Astrocyte of the spinal cord (primary cell): ENCODE data around the gene E2F6.

ENCODE experiments used
- DNase-seq: peaks from one replicate; pipeline ENCODE4 v3.0.0; 2011; ENCODE audit warnings: low read depth, low spot score
- H3K4me3 ChIP-seq: 2 replicates; pipeline ENCODE4 v1.5.1; 2011; ENCODE audit warnings: low read depth, mild to moderate bottlenecking, low read length, moderate library complexity
- in situ Hi-C: cut with HindIII; loops from 2 replicates; pipeline ENCODE4 v1.10.0; 2017; ENCODE audit warnings: low sequenced_read_pairs
- TF ChIP-seq, protein P1 (sequence below): IDR thresholded peaks from 2 replicates; pipeline ENCODE4 v1.5.1; 2012; ENCODE audit warnings: low read depth, mild to moderate bottlenecking, low read length, inconsistent platforms

Gene E2F6

GRCh38 chr2:11493282-11493681 is 27.3 kb upstream of the E2F6 start:
- in situ Hi-C loops, result no loop called here
- TF ChIP-seq, protein P1, sequence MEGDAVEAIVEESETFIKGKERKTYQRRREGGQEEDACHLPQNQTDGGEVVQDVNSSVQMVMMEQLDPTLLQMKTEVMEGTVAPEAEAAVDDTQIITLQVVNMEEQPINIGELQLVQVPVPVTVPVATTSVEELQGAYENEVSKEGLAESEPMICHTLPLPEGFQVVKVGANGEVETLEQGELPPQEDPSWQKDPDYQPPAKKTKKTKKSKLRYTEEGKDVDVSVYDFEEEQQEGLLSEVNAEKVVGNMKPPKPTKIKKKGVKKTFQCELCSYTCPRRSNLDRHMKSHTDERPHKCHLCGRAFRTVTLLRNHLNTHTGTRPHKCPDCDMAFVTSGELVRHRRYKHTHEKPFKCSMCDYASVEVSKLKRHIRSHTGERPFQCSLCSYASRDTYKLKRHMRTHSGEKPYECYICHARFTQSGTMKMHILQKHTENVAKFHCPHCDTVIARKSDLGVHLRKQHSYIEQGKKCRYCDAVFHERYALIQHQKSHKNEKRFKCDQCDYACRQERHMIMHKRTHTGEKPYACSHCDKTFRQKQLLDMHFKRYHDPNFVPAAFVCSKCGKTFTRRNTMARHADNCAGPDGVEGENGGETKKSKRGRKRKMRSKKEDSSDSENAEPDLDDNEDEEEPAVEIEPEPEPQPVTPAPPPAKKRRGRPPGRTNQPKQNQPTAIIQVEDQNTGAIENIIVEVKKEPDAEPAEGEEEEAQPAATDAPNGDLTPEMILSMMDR, result no peak
- no peak for DNase-seq
- no peak overlapping the region for H3K4me3 ChIP-seq

- DNase-seq, result no peak
- no peak overlapping the region for H3K4me3 ChIP-seq
- TF ChIP-seq, protein P1, result no peak
These were observed 26.8 kb upstream of the E2F6 start for GRCh38 chr2:11492720-11493119.

DNA sequence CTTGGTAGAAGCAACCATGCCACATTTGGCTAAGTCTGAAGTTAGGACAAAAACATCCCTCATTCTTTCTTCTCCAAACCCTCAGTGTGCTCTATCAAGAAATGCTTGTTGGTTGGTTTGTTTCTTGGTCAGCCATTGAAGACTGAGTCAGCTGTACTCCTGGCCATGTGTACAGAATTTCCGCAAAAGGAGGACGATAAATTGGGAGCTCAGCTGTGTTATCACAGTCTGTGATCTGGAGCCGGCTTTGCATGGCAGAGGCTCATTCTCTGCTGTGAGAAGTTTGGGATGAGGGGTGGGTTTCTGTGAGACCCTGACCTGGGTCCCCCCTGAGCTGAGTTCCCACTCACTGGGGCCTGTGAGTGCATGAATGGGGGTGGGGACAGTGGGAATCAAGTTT is 26.3 kb upstream of the E2F6 start:
- no peak overlapping the region for H3K4me3 ChIP-seq
- in situ Hi-C loops, result no loop called here
- DNase-seq, result no peak

More at GRCh38 chr2:11492720-11493119, 26.8 kb upstream of the E2F6 start:
- in situ Hi-C loops, result no loop called here

DNA sequence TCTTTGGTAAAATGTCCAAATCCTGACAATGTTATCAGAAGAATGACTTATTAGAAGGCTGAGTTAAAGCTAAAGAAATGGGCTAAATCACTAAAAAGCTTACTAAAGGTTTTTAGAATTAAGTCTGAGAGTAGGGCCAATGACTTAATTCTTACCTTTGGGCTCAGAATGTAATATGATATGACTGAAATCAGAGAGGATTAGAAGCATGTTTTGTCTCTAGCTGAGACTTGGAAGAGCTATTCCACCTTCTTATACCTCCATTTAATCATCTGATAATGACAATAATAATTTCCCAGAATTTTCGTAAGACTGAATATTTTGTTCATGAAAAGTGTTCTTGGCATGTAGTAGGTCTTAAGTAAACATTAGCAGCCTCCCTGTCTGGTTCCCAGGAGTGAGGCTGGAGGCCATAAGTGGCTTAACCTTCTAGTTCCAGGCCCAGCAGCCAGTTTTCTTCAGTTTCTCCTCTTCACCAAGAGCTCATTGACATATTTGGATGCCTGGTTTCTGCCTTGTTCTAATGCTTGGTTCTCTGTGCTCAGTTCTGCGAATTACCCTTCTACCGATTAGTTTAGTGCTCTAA is 25.5 kb upstream of the E2F6 start:
- in situ Hi-C loops, result no loop called here
- no peak for DNase-seq
- no peak overlapping the region for H3K4me3 ChIP-seq
- TF ChIP-seq, protein P1, result no peak

More for the DNA sequence above, 26.3 kb upstream of the E2F6 start:
- TF ChIP-seq, protein P1, result no peak

GRCh38 chr2:11490194-11490593 is 24.2 kb upstream of the E2F6 start:
- in situ Hi-C loops, result no loop called here
- TF ChIP-seq, protein P1, result no peak
- no peak for DNase-seq
- H3K4me3 ChIP-seq, result no peak overlapping the region

GRCh38 chr2:11488809-11489208 is 22.8 kb upstream of the E2F6 start:
- DNase-seq, result no peak
- TF ChIP-seq, protein P1, result no peak
- no peak overlapping the region for H3K4me3 ChIP-seq
- in situ Hi-C loops, result no loop called here
